LHCN-M2 (cell line): ENCODE data around the gene ICA1L. TPM values are rescaled to one million over a fixed set of nuclear protein-coding genes. Genes with fewer than 3 reads are reported as not detected.
A peak's percentile ranks its signal among the peaks of the same experiment; 100 is the strongest.
"Not testable (repeated sequence)": the region's sequence is repeated elsewhere in the genome, so short reads cannot be mapped to it uniquely, and the experiment has no call there.

Source experiments
- DNase-seq: peaks from one replicate; pipeline ENCODE4 v3.0.0-alpha.2; 2012; ENCODE audit warnings: low read depth
- total RNA-seq: library from RNA; depleted of rRNA; stranded (reverse); fragments of >200 nt; gene quantifications from 2 replicates; pipeline ENCODE4 v1.2.3, GENCODE V29; 2014

Gene ICA1L
- total RNA-seq, 1 experiment from 2014 or later, result 2.9 TPM

DNA sequence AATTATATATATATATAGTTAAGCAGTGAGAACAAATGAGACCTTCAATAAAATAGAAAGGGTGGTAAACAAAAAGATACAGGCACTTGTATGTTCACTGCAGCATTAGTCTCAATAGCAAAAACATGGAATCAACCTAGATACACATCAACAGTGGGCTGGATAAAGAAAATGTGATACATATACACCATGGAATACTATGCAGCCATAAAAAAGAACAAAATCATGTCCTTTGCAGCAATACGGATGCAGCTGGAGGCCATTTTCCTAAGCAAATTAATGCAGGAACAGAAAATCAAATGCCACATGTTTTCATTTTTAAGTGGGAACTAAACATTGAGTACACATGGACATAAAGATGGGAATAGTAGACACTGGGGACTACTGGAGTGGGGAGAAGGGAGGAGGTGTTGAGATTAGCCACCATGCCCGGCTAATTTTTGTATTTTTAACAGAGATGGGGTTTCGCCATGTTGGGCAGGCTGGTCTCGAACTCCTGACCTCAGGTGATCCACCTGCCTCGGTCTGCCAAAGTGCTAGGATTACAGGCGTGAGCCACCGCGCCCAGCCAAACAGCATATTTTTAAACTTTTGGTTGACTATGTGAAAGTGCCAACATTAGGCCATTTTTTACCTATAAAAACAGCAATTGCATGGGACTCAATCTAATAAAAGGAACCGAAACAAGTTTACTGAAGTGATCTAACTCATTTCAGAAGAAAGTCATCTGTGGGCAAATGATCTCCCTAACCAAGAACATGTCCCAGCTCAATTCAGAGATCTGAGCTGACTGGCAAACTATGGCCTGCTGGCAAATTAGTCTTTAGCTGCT lies 23.7 kb downstream of the ICA1L start:
- no peak for DNase-seq

DNA sequence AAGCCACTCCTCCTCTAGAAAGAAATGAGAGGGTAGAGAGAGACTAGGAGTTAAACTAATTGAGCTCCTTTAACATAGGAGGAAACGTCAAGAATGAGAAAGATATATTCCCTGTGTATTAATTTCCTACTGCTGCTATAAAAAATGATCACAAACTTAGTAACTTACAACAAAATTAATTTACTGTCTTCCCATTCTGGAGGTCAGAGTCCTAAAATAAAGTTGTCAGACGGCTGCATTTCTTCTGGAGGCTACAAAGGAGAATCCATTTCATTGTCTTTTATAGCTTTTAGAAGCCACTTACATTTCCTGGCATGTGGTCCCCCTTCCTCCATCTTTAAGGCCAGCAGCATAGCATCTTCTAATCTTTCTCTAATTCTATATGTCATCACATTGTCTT lies 26.9 kb downstream of the ICA1L start:
- no peak for DNase-seq

DNA sequence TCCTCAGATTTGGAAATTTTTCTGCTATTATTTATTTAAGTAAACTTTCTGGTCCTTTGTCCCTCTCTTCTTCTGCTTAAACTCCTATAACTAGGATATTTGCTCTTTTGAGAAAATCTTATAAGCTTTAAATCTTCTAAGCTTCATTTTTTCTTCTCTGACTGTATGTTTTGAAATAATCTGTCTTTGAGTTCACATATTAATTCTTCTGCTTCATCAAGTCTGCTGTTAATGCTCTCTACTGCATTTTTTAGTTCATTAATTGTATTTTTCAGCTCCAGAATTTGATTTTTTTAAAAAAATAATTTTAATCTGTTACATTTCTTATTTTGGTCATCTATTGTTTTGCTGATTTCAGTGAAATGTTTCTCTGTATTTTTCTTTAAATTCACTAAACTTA lies 28.9 kb downstream of the ICA1L start:
- DNase-seq, result no peak

DNA sequence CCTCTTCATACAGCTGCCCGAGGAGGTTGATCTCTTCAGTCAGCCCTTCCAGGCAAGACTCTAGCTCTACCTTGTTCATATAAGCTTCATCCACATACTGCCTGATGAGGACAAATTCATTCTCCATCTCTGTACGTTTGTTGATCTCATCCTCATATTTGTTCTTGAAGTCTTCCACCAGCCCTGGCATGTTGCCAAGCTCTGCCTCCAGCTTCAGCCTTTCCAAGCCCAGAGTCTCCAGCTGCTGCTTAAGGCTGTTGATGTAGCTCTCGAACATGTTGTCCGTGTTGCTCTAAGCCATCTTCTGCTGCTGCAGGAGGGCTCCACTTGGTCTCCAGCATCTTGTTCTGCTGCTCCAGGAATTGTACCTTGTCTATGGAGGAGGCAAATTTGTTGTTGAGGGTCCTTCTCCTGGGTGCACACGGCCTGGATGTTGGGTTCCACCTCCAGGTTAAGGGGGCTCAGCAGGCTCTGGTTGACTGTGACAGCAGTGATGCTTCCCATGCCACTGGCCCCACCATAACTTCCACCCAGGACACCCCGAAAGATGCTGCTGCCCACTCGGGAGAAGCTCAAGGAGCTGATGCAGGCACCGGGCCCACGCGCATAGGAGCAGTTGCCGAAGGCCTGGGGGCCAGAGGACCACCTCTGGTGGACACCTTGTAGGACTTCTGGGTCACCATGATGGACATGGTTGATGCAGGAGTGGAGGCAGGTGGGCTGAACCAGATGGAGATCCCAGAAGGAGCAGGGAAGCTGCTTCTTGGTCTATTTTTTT lies 30.3 kb downstream of the ICA1L start:
- no peak for DNase-seq

DNA sequence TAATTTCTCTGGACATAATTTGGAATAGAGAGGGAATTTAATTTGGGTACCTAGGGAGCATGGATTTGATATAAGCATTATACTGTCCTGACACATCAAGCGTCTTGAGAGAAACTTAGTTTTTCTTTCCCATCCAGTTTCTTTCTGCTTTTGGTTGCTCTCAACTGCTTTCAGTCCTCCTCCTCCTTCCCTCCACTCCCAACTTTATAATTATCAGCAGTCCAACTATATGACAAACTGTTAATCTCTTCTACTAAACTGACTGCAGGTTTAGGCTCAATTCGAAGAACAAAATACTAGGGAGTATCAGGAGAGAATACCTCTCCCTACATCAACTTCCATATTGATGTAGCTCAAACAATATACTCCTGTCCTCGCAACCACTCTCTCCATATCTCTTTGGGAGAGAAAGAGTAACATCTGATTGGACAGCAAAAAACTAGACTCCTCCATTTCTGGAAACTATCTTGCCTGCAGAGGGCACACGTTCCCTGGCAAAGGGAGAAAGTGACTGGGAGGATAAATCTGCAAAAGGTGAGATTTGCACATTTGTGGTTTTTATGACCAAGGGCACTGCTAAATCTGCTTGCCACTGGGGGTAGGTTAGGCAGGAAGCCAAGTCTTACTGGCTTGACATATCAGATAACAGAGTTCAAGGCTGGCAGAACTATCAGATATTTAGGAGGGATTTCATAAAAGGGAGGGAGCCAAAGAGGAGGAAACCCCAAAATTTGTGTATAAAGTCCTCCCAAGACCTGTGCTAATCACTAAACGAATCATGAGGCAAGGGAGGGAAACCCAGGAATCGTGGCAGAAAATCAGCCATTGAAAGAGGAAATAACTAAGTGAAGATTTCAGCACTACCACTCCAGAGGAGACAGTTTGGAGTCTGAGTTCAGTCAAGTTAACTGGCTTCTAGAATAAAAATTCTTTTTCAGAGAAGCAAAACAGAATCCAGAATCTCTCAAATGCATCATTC lies 40.0 kb downstream of the ICA1L start:
- peak; percentile 71 for DNase-seq

DNA sequence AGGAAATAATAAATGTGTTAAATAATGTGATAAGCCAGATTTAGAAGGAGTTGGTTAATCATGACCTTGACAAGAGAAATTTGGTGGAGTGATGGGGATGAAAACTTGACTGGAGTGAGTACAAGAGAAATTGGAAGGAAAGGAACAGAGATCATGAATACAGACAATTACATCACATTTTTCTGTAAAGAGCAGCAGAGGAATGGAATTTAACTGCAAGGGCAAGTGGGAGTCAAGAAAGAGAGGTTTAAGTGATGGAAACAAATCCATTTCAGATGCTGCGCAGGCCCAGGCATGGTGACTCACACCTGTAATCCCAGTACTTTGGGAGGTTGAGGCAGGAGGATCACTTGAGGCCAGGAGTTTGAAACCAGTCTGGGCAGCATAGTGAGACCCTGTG lies 46.7 kb downstream of the ICA1L start:
- no peak for DNase-seq

DNA sequence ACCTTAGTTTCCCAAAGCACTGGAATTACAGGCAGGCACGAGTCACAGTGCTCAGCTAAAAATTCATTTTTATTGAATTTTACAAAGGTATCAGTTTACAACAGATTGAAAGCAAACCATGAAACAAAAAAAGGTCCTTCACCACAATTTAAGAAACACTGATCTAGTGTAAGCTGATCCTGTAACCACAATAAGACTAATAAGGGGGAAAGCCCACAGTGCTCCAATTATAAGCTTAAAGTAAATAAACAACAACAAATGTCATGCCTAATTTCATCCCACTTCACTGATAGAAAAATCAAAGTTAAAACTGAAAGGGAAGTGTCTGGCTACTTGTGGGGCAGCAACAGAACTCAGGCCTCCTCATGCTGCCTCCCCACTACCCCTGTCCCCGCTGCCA lies 49.2 kb downstream of the ICA1L start:
- peak; percentile 49 for DNase-seq

DNA sequence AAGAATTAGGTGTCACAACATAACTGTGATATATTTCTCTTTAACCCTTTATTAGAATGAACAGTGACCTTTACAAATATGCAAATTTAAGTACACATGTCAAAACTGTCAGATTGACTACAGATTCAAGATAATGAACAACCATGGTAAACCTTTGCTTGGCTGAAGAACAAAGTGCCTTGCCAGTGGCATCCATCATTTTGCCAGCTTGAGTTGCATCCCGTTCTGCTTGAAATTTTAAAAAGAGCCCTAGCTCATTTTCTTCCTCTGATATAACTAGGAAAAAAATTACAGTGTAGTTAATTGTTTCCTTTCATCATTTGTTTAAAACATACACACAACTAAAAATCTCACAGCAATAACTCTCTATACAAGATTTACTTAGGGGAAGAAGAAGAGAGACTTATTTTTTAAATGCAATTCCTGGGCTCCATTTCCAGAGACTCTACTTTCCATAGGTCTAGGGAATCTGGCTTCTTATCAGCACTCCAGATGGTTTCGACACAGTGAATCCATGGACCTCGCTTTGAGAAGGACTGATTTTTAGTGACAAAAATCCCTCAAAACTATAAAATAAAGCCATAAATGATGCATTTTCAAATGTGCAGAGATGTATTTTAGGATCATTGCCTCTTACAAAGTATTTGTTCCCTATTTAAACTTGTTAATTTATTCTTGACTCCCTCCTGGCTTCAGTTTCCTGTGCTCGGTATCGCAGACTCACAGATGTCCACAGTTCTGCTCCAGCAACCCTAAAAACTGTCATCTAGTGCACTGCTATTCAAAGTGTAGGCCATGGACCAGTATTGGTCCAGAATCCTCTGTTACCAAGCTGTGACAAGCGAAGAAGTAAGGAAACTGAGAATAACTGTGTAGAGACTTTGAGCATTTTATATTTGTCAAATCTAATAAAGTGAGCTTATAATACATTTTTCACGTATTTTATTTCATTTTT lies 50.1 kb downstream of the ICA1L start:
- no peak for DNase-seq

DNA sequence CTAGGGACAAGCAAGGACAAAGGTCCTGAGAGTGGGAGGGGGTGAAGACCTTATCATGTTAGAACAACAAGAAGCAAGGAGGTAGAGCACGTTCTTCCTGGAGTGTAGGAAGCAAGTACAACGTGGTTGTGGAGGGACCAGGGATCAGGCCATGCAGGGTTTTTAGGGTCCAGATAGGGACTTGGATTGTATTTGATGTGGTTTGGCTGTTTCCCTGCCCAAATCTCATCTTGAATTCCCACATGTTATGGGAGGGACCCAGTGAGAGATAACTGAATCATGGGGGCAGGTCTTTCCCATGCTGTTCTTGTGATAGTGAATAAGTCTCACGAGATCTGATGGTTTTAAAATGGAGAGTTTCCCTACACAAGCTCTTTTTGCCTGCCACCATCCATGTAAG lies 53.2 kb downstream of the ICA1L start:
- DNase-seq, result no peak

DNA sequence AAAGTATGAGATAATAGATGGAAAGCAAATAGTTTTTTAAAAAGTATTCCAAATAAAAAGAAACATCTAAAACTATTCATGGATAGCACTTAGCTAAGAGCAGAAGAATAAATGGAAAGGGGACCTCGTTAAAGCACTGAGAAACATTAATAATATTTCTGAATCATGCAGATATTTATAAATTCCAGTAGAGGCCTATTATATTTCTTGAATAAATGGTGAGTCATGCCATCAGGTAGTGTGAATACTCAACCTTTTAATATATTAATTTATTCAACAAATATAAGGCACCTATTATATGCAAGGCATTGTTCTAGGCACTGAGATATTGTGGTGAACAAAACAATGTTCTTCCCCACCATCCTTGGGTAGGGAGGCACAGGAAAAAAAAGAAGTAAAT lies 53.8 kb downstream of the ICA1L start:
- DNase-seq, result no peak

DNA sequence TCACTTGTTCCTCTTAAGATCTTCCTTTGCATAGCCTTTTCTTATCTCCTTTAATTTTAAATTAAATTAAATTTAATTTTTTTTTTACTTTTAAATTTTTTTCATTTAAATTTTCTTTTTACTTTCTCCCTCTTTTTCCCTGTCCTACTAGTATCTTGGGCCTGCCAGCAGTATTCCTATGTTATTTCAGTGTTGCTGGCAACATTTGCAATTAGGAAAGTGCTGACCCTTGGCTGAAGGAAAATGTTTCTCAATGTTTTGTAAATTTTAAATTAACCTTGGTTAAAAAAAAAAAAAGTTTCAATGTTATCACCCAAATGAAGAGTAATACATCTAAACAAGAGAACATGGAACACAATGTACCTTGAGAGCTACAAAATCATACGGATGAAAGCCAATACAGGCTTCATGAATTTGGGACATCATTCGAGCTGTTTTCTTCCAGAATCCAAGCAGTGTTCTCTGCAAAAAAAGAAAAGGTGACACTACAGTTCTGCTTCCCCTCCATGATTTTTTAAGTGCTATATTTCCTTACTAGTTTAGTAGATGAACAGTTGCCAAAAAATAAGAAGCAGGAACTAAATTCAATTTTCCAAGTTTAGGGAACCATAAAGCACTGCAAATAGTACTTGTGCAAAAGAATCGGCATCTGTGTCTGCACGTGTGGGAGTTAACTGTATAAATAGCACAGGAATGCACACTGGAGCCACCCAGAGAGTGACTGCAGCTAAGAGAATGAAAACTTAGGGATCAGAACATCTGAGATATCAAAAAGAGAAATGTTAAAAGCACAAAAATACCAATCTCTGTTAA lies 55.8 kb downstream of the ICA1L start:
- DNase-seq, result peak; percentile 17

DNA sequence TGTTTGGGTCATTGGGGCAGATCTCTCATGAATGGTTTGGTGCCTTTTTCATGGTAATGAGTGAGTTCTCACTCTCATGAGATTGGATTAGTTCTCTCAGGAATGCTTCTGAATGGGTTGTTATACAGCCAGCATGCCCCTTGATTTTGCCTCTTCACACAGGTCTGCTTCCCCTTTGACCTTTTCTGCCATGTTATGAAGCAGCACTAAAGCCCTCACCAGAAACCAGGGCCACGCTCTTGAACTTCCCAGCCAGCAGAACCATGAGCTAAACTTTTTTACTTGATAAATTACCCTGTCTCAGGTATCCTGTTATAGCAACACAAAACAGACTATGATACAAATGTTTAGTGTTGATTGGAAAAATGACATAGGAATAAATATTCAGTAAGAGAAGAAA lies 57.3 kb downstream of the ICA1L start:
- no peak for DNase-seq

DNA sequence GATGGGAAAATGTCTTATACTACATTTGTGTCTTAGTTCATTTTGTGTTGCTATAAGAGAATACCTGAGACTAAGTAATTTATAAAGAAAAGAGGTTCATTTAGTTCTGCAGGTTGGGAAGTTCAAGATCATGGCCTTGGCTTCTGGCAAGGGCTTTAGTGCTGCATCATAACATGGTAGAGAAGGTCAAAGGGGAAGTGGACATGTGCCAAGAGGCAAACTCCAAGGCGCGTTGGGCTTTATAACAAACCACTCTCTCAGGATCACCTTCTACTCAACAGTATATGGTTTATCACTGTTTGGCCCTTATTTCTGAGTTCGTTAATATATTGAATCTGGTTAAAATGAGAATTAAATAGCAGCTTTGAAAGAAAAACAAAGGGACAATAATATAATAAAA lies 58.2 kb downstream of the ICA1L start:
- no peak for DNase-seq

DNA sequence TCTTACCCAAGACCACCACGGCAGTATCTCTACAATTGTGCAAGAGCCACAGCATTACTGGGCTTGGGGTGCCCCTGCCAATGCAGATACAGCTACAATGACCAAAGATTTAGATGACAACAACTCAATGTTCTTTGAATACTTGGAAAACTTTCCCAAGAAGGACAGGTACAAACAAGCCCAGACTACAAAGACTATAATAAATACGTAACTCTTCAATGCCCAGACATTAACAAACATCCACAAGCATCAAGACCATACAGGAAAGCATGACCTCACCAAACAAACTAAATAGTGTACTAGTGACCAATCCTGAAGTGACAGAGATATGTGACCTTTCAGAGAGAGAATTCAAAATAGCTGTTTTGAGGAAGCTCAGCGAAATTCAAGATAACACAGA lies 62.8 kb downstream of the ICA1L start:
- no peak for DNase-seq

DNA sequence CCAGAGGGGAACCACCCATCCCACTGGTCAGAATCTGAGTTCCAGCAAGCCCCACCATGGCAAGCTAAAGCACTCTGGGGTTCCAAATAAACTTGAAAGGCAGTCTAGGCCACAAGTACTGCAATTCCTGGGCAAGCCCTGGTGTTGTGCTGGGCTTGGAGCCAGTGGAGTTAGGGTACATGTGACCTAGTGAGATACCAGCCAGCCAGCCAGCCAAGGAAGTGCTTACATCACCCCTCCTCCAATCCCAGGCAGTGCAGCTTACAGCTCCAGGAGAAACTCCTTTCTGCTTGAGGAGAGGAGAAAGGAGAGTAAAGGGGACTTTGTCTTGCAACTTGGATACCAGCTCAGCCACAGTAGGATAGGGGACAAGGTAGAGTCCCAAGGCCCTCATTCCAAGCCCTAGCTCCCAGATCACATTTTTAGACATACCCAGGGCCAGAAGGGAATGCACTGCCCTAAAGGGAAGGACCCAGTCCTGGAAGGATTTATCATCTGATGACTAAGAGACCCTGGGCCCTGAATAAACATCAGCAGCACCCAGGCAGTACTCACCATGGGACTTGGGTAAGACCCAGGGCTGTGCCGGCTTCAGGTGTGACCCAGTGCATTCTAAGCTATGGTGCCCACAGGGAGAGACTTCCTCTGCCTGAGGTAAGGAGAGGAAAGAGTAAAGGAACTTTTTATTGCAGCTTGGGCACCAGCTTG lies 64.0 kb downstream of the ICA1L start:
- peak; percentile 64 for DNase-seq

DNA sequence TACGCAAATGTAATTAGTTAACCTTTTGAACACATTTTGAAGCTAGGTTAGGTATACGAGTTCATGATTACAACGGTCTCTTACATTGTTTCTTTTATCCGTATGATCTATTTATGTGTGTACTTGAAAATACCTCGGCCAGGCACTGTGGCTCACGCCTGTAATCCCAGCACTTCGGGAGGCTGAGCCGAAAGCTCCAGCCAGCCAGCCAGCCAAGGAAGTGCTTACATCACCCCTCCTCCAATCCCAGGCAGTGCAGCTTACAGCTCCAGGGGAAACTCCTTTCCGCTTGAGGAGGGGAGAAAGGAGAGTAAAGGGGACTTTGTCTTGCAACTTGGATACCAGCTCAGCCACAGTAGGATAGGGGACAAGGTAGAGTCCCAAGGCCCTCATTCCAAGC lies 65.7 kb downstream of the ICA1L start:
- not testable (repeated sequence) for DNase-seq

DNA sequence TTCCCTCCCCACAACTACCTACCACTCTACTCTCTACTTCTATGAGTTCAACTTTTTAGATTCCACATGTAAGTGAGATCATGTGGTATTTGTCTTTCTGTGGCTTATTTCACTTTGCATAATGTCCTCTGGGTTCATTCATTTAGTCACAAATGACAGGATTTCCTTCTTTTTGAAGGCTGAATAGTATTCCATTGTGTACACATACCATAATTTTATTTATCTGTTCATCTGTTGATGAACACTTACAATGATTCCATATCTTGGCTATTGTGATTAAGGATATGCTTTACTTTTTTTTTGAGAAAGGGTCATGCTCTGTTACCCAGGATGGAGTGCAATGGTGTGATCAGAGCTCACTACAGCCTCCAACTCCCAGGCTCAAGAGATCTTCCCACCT lies 73.6 kb downstream of the ICA1L start:
- no peak for DNase-seq

DNA sequence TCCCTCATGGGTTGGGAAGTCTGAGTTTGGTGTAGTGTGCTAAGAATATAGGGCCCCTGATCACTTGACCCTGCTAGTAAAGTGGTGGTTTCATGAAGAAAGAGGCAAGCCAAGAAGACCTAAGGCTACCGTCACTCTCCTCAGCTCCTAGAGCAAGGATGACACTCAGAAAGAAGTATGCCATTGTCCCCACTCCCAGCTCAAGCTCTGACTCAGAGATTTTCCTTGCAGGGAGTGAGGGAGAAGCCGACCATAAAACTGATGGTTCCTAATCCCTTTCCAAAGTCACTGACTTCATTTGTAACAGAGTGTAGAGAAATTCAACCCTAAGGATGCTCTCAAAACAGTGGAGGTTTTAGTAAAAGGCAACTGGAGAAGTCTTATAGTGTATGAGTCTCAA lies 80.9 kb downstream of the ICA1L start:
- no peak for DNase-seq

DNA sequence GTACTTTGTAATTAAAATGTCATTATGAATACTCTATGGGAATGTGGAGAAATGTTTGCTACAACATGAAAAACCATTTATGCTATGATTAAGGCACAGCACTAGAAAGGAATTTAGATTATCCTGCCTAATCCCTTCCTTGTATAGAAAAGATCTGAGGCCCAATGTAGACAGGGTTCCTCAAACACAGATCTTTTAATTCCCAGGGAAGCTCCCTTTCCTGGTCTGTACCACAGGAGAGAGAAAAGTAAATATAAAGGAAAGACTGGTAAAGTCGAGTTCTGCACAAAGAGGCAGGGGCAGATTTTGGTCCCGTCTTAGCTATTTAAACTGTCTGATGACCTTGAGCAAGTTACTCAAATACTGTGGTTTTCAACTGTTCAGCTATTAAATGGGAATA lies 84.7 kb downstream of the ICA1L start:
- no peak for DNase-seq
